ENCODE measurements around the gene ZNF318.
A peak's percentile ranks its signal among the peaks of the same experiment; 100 is the strongest.
"Not testable (repeated sequence)": the region's sequence is repeated elsewhere in the genome, so short reads cannot be mapped to it uniquely, and the experiment has no call there.

The ZNF318 gene

GRCh38 chr6:43369174-43370002, at the start of gene ZNF318:
ZNF318 (minus strand) TSS chr6:43369647; CDS start chr6:43369365, 282 bp downstream.
- DNase-seq: peak; percentile 97
- TF ChIP-seq GATA1 (IDR thresholded peaks at IDR 0.05; ENCODE audit: low read depth, low read length) (no peak), POLR2A (IDR thresholded peaks at IDR 0.05; ENCODE audit: low read length) (peak; percentile 59)

GRCh38 chr6:43416935-43417334, 47.5 kb upstream of the ZNF318 start:
- no peak for TF ChIP-seq GATA1 (IDR thresholded peaks at IDR 0.05; ENCODE audit: low read depth, low read length)
- TF ChIP-seq POLR2A (IDR thresholded peaks at IDR 0.05; ENCODE audit: low read length): no peak

GRCh38 chr6:43415275-43415674, 45.8 kb upstream of the ZNF318 start:
- DNase-seq: not testable (repeated sequence)

More at GRCh38 chr6:43416935-43417334, 47.5 kb upstream of the ZNF318 start:
- DNase-seq: no peak

GRCh38 chr6:43413002-43413401, 43.6 kb upstream of the ZNF318 start:
- DNase-seq: no peak
- TF ChIP-seq GATA1 (IDR thresholded peaks at IDR 0.05; ENCODE audit: low read depth, low read length) (no peak), POLR2A (IDR thresholded peaks at IDR 0.05; ENCODE audit: low read length) (no peak)

- no peak for DNase-seq
- no peak for TF ChIP-seq GATA1 (IDR thresholded peaks at IDR 0.05; ENCODE audit: low read depth, low read length)
- TF ChIP-seq POLR2A (IDR thresholded peaks at IDR 0.05; ENCODE audit: low read length): no peak
Observed at GRCh38 chr6:43412541-43412940, 43.1 kb upstream of the ZNF318 start.

GRCh38 chr6:43410776-43411175, 41.3 kb upstream of the ZNF318 start:
- not testable (repeated sequence) for DNase-seq

GRCh38 chr6:43408259-43408658, 38.8 kb upstream of the ZNF318 start:
- no peak for TF ChIP-seq POLR2A (IDR thresholded peaks at IDR 0.05; ENCODE audit: low read length)
- TF ChIP-seq GATA1 (IDR thresholded peaks at IDR 0.05; ENCODE audit: low read depth, low read length): no peak

GRCh38 chr6:43407296-43407695, 37.8 kb upstream of the ZNF318 start:
- no peak for DNase-seq
- TF ChIP-seq GATA1 (IDR thresholded peaks at IDR 0.05; ENCODE audit: low read depth, low read length) (no peak), POLR2A (IDR thresholded peaks at IDR 0.05; ENCODE audit: low read length) (no peak)

More at GRCh38 chr6:43408259-43408658, 38.8 kb upstream of the ZNF318 start:
- DNase-seq: no peak

GRCh38 chr6:43405354-43405753, 35.9 kb upstream of the ZNF318 start:
- DNase-seq: no peak
- TF ChIP-seq POLR2A (IDR thresholded peaks at IDR 0.05; ENCODE audit: low read length) (no peak), GATA1 (IDR thresholded peaks at IDR 0.05; ENCODE audit: low read depth, low read length) (no peak)

GRCh38 chr6:43402820-43403219, 33.4 kb upstream of the ZNF318 start:
- no peak for DNase-seq
- TF ChIP-seq GATA1 (IDR thresholded peaks at IDR 0.05; ENCODE audit: low read depth, low read length): no peak
- no peak for TF ChIP-seq POLR2A (IDR thresholded peaks at IDR 0.05; ENCODE audit: low read length)

- DNase-seq: no peak
- TF ChIP-seq GATA1 (IDR thresholded peaks at IDR 0.05; ENCODE audit: low read depth, low read length) (no peak), POLR2A (IDR thresholded peaks at IDR 0.05; ENCODE audit: low read length) (no peak)
Observed at GRCh38 chr6:43401730-43402129, 32.3 kb upstream of the ZNF318 start.

GRCh38 chr6:43399932-43400487, 30.6 kb upstream of the ZNF318 start:
- no peak for DNase-seq
- no peak for TF ChIP-seq GATA1 (IDR thresholded peaks at IDR 0.05; ENCODE audit: low read depth, low read length)
- TF ChIP-seq POLR2A (IDR thresholded peaks at IDR 0.05; ENCODE audit: low read length): no peak

GRCh38 chr6:43396408-43397149, 27.1 kb upstream of the ZNF318 start:
- TF ChIP-seq POLR2A (IDR thresholded peaks at IDR 0.05; ENCODE audit: low read length) (no peak), GATA1 (IDR thresholded peaks at IDR 0.05; ENCODE audit: low read depth, low read length) (no peak)
- no peak for DNase-seq

- TF ChIP-seq POLR2A (IDR thresholded peaks at IDR 0.05; ENCODE audit: low read length) (no peak), GATA1 (IDR thresholded peaks at IDR 0.05; ENCODE audit: low read depth, low read length) (no peak)
Observed at GRCh38 chr6:43395776-43396175, 26.3 kb upstream of the ZNF318 start.

More at GRCh38 chr6:43395776-43396175, 26.3 kb upstream of the ZNF318 start:
- no peak for DNase-seq

All from erythroblast (primary cell).